Measurements from ENCODE around the gene RAPGEF2. TPM values are rescaled to one million over a fixed set of nuclear protein-coding genes. Genes with fewer than 3 reads are reported as not detected.

RAPGEF2 gene
- total RNA-seq, 1 donor from 2014 or later, result 32.6 TPM

DNA sequence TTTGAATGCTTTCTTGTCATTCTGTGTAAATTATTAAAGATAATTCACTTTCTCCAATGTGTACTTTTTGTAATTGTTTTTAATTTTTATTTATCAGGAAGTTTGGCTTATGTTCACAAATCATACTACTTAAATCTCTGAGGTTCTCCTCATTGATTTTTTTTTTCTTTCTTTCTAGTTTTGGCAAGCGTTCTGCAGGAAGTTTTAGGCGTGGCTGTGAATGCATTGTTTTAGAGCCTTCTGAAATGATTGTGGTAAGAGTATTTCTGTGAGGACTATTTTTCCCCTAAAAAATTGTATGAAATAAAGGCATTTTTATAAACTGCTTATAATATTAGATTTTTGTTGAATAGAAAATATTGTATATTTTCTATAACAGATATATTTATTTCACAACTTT is 135.8 kb downstream of the RAPGEF2 start:
- Histone ChIP-seq H3K36me3 (ENCODE audit: control insufficient read depth, insufficient read depth, low read length) (no peaks in the 10 kb centered on the region), H3K4me3 (ENCODE audit: low read depth, low read length) (no peak overlapping the region), H3K27me3 (ENCODE audit: control insufficient read depth, insufficient read depth, low read length) (no peaks in the 10 kb centered on the region)
- no peak for DNase-seq (ENCODE audit: low read depth)
- no peak for TF ChIP-seq CTCF (IDR thresholded peaks at IDR 0.05; ENCODE audit: insufficient read depth, low read length, poor library complexity, severe bottlenecking)

- Histone ChIP-seq H3K36me3 (ENCODE audit: control insufficient read depth, insufficient read depth, low read length) (no peaks in the 10 kb centered on the region), H3K4me3 (ENCODE audit: low read depth, low read length) (no peak overlapping the region), H3K27me3 (ENCODE audit: control insufficient read depth, insufficient read depth, low read length) (no peaks in the 10 kb centered on the region)
- no peak for DNase-seq (ENCODE audit: low read depth)
- no peak for TF ChIP-seq CTCF (IDR thresholded peaks at IDR 0.05; ENCODE audit: insufficient read depth, low read length, poor library complexity, severe bottlenecking)
These were observed 136.8 kb downstream of the RAPGEF2 start for GRCh38 chr4:159239629-159240028.

DNA sequence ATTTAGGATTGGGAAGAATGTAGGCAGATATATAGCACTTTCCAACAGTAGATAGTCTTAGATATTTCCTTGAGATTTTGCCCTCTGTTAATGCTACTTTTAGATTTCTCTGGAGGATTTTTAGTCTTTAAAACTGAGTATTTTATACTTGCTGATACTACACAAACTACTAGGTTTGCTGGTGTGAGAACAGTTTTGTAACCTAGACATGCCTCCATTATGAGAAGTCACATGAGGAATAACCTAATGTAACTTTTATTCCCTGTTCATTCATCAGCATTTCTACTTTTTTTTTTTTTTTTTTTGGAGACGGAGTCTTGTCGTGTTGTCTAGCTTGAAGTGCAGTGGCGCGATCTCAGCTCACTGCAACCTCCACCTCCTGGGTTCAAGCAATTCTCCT is 137.2 kb downstream of the RAPGEF2 start:
- DNase-seq (ENCODE audit: low read depth), result no peak
- Histone ChIP-seq H3K27me3 (ENCODE audit: control insufficient read depth, insufficient read depth, low read length) (no peaks in the 10 kb centered on the region), H3K4me3 (ENCODE audit: low read depth, low read length) (no peak overlapping the region), H3K36me3 (ENCODE audit: control insufficient read depth, insufficient read depth, low read length) (no peaks in the 10 kb centered on the region)
- TF ChIP-seq CTCF (IDR thresholded peaks at IDR 0.05; ENCODE audit: insufficient read depth, low read length, poor library complexity, severe bottlenecking), result no peak

DNA sequence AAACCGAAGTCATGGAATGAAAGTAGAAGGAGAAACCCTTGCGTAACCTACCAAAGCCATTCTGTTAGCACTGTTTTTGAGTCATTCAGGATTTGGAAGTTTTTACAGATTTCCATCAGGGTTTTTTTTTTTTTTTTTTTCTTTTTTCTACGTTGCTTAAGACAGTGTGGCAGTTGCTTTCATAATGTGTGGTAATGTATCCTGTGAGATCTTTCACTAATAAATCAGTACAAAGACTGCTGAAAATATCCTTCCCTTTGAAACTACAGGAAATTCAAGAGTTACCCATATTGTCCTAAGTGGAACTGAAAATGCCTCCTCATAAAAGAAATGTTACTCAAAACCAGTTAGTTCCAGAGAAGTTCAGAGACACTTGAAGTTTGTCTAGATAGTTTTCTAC is 137.8 kb downstream of the RAPGEF2 start:
- Histone ChIP-seq H3K4me3 (ENCODE audit: low read depth, low read length) (no peak overlapping the region), H3K36me3 (ENCODE audit: control insufficient read depth, insufficient read depth, low read length) (no peaks in the 10 kb centered on the region), H3K27me3 (ENCODE audit: control insufficient read depth, insufficient read depth, low read length) (no peaks in the 10 kb centered on the region)
- no peak for TF ChIP-seq CTCF (IDR thresholded peaks at IDR 0.05; ENCODE audit: insufficient read depth, low read length, poor library complexity, severe bottlenecking)
- DNase-seq (ENCODE audit: low read depth), result no peak

DNA sequence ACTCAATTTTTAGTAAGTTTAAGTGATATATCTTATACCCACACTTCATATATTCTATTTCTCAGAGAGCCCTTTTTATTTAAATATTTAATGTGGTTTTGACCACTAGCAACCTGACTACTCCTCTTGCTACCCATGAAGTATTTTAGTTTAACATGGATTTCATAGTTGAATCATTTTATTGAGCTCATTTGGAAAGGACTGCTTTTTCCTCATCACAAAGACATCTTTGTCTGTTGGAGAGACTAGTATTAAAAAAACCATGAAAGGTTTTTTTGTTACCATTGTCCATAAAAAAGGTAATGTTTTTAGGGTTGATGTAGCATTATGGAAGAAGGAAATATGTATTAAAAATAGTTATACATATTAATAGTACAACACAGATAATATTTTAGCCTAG is 139.5 kb downstream of the RAPGEF2 start:
- no peak for TF ChIP-seq CTCF (IDR thresholded peaks at IDR 0.05; ENCODE audit: insufficient read depth, low read length, poor library complexity, severe bottlenecking)
- Histone ChIP-seq H3K36me3 (ENCODE audit: control insufficient read depth, insufficient read depth, low read length) (no peaks in the 10 kb centered on the region), H3K4me3 (ENCODE audit: low read depth, low read length) (no peak overlapping the region), H3K27me3 (ENCODE audit: control insufficient read depth, insufficient read depth, low read length) (no peaks in the 10 kb centered on the region)
- no peak for DNase-seq (ENCODE audit: low read depth)

- no peak for TF ChIP-seq CTCF (IDR thresholded peaks at IDR 0.05; ENCODE audit: insufficient read depth, low read length, poor library complexity, severe bottlenecking)
- Histone ChIP-seq H3K4me3 (ENCODE audit: low read depth, low read length) (no peak overlapping the region), H3K27me3 (ENCODE audit: control insufficient read depth, insufficient read depth, low read length) (no peaks in the 10 kb centered on the region), H3K36me3 (ENCODE audit: control insufficient read depth, insufficient read depth, low read length) (no peaks in the 10 kb centered on the region)
- DNase-seq (ENCODE audit: low read depth), result no peak
These were observed 145.7 kb downstream of the RAPGEF2 start for GRCh38 chr4:159248384-159249178.
